Activated naive CD8-positive, alpha-beta T cell (primary cell): Measurements from ENCODE around the gene IMMP2L.

Experiments
- H3K27ac Mint-ChIP-seq: one replicate; pipeline ENCODE4 v1.8.0; 2021; ENCODE audit warnings: mixed read lengths
- H3K27me3 Mint-ChIP-seq: one replicate; pipeline ENCODE4 v1.8.0; 2021; ENCODE audit warnings: mixed read lengths
- H3K36me3 Mint-ChIP-seq: one replicate; pipeline ENCODE4 v1.8.0; 2021; ENCODE audit warnings: mixed read lengths
- H3K4me1 Mint-ChIP-seq: one replicate; pipeline ENCODE4 v1.8.0; 2021; ENCODE audit warnings: low read depth, mixed read lengths
- H3K4me3 Mint-ChIP-seq: one replicate; pipeline ENCODE4 v1.8.0; 2021; ENCODE audit warnings: mild to moderate bottlenecking, mixed read lengths
- H3K9me3 Mint-ChIP-seq: one replicate; pipeline ENCODE4 v1.8.0; 2021; ENCODE audit warnings: low read depth, mixed read lengths

Gene IMMP2L

GRCh38 chr7:111571720-111572119 is 9.4 kb upstream of the IMMP2L start:
- H3K4me3 Mint-ChIP-seq: no peak overlapping the region
- H3K9me3 Mint-ChIP-seq: peaks cover 11% of the 10 kb centered on the region
- H3K36me3 Mint-ChIP-seq: peaks cover 2% of the 10 kb centered on the region
- peaks cover 8% of the 10 kb centered on the region for H3K27me3 Mint-ChIP-seq
- H3K27ac Mint-ChIP-seq: no peak overlapping the region
- H3K4me1 Mint-ChIP-seq: no peaks in the 10 kb centered on the region

DNA sequence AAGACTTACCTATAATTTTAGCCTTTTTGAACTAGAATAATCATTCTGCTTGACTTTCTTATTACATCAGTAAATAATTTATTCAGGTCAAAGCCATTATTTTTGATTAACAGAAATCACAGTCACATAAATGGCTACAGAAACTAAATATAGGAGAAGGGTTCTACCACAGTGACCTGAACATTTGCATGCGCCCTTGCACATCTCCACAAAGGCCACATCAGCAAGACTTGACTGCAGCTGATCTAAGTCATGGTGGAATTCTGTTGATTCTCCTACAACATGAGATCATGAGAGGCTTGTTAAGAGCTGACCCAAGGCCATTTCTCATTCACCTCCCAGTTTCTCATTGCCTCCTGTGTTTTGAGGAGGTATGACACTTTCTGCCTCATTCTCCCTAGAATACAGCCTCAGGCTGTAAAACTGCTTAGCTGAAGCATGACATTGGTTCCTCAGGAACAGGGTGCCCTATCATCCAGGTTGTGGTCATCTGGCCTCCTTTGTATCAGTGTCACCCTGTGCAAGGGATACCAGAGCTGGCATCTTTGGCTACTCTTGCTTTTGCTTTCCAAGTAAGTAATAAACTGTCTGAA is 6.7 kb upstream of the IMMP2L start:
- Mint-ChIP-seq H3K36me3 (peaks cover 2% of the 10 kb centered on the region), H3K4me3 (no peak overlapping the region), H3K4me1 (no peaks in the 10 kb centered on the region), H3K27ac (no peak overlapping the region), H3K27me3 (peaks cover 6% of the 10 kb centered on the region), H3K9me3 (peaks cover 8% of the 10 kb centered on the region)

GRCh38 chr7:111568419-111568818 is 6.1 kb upstream of the IMMP2L start:
- Mint-ChIP-seq H3K27ac (no peak overlapping the region), H3K27me3 (peaks cover 6% of the 10 kb centered on the region), H3K9me3 (peaks cover 8% of the 10 kb centered on the region), H3K4me3 (no peak overlapping the region), H3K36me3 (peaks cover 2% of the 10 kb centered on the region), H3K4me1 (peaks cover 3% of the 10 kb centered on the region)

- Mint-ChIP-seq H3K27me3 (peaks cover 6% of the 10 kb centered on the region), H3K4me1 (peaks cover 32% of the 10 kb centered on the region), H3K27ac (no peak overlapping the region), H3K36me3 (peaks cover 10% of the 10 kb centered on the region), H3K9me3 (no peaks in the 10 kb centered on the region), H3K4me3 (peak overlapping the region; percentile 89)
Observed at GRCh38 chr7:111564078-111564477, 1.8 kb upstream of the IMMP2L start.

DNA sequence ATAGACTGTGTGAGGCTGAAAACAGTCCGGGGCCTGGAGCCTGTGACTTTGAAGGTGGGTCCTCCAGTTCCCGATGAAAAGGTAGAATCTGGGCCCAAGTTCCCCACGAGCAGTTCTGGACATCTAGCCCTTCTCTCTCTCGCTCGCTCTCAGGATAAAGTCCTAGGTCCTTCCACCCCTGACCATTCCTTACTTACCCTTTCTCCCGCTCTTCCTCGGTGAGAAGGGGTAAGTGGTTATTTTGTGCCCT is 713 bp downstream of the IMMP2L start:
- peak overlapping the region; percentile 95 for H3K27ac Mint-ChIP-seq
- H3K36me3 Mint-ChIP-seq: peaks cover 24% of the 10 kb centered on the region
- H3K9me3 Mint-ChIP-seq: no peaks in the 10 kb centered on the region
- H3K4me3 Mint-ChIP-seq: peak overlapping the region; percentile 93
- peaks cover 2% of the 10 kb centered on the region for H3K27me3 Mint-ChIP-seq
- H3K4me1 Mint-ChIP-seq: peaks cover 45% of the 10 kb centered on the region

DNA sequence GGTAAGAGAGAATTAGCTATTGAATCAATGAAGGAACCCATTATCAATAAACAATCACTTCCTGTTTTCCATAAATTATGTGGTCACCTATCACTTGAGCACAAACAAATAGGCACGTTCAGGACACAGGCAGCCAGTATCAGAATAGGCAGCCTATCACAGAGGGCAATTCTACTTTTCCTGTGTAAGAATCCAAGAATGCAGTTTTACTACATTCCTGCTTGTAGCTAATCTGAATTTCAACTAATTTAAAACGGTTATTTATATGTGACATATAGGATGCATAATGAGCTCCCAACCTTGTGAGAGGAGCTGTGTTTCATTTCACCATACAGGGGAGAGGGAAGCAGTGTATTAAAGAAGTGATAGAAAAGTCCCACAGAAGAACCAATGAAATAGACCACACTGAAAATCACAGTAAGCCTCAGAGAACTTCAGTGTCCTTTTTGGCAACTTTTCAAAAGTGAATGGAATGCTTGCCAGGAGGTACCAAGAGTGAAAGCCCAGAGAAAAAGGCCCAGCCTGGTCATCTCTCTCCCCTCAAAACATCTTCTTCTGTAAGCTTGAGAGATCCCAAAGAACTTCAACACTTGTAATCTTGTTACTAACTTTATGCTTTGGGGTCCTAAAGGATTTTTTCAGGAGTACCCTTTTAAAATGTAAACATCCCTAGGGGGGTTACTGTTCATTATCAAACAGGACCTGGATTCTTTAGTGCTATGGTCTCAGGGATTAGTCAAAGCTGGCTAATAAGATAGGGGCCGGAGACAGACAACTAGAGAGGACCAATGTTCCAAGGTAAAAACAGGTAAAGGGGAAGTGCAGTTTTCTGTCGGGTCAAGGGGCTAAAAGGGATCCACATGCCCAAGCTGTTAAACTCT is 1.3 kb downstream of the IMMP2L start:
- H3K4me3 Mint-ChIP-seq: peak overlapping the region; percentile 93

DNA sequence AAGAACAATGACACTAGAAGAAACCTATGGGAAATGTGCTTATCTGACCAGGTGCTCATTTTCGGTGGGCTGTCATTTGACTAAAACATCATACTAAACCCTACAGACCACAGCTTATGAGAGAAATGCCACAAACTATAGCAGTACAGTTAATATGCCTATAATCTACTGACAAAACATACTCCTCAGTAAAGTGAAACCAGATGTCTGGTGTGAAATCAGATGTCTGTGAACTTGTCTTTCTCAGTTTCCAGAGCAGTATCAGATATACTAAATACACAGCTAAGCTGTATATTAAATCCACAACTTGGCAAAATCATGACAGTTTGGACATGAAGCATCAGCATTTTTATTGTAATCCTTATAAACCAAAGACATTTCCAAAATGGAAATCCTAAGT is 3.3 kb downstream of the IMMP2L start:
- Mint-ChIP-seq H3K36me3 (peaks cover 42% of the 10 kb centered on the region), H3K27me3 (no peaks in the 10 kb centered on the region), H3K4me1 (peaks cover 45% of the 10 kb centered on the region), H3K9me3 (no peaks in the 10 kb centered on the region), H3K27ac (no peak overlapping the region), H3K4me3 (peak overlapping the region; percentile 6)

More for the DNA sequence above, 1.3 kb downstream of the IMMP2L start:
- H3K9me3 Mint-ChIP-seq: no peaks in the 10 kb centered on the region
- peaks cover 2% of the 10 kb centered on the region for H3K27me3 Mint-ChIP-seq
- H3K36me3 Mint-ChIP-seq: peaks cover 28% of the 10 kb centered on the region
- H3K27ac Mint-ChIP-seq: peak overlapping the region; percentile 95
- peaks cover 45% of the 10 kb centered on the region for H3K4me1 Mint-ChIP-seq

GRCh38 chr7:111556977-111557376 is 5.3 kb downstream of the IMMP2L start:
- peaks cover 43% of the 10 kb centered on the region for H3K36me3 Mint-ChIP-seq
- peaks cover 37% of the 10 kb centered on the region for H3K4me1 Mint-ChIP-seq

DNA sequence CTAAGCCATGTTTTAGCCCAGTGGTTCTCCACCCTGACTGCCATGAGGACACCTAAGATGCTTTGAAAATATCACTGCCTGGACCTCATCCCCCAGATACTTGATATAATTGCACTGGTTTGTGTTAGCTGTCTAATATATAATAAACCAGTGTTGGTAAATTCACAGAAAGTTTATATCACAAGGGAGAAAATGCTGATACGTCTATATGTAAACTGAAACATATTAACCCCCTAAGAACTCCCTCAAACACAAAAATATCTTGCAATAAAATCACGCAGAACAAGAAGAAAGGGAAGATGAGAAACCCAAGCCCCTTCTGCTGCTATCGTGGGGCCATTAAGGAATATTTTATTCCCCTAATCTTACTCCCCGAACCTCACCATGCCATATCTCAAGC is 8.2 kb downstream of the IMMP2L start:
- no peak overlapping the region for H3K27ac Mint-ChIP-seq
- H3K9me3 Mint-ChIP-seq: no peaks in the 10 kb centered on the region
- H3K27me3 Mint-ChIP-seq: no peaks in the 10 kb centered on the region
- H3K4me1 Mint-ChIP-seq: peaks cover 15% of the 10 kb centered on the region
- peaks cover 42% of the 10 kb centered on the region for H3K36me3 Mint-ChIP-seq
- H3K4me3 Mint-ChIP-seq: no peak overlapping the region

More at GRCh38 chr7:111556977-111557376, 5.3 kb downstream of the IMMP2L start:
- no peaks in the 10 kb centered on the region for H3K9me3 Mint-ChIP-seq
- H3K4me3 Mint-ChIP-seq: no peak overlapping the region
- no peak overlapping the region for H3K27ac Mint-ChIP-seq
- H3K27me3 Mint-ChIP-seq: no peaks in the 10 kb centered on the region

DNA sequence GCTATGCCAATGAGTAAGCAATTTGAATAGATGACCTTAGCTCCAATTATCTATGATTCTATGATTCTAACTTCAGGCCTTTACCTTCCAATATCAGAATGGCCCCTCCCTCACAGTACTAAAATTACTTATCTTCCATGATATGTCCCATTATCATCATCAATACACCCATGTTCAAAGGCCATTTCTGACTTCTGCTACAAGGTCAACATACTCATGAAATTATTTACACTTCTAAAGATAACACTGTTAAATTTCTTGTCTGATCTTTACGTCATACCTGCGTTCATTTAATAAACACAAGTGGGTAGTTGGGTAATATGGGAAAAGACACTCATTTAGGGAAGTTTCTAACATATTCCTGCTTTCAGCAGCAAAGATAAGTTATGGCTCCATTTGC is 21.2 kb downstream of the IMMP2L start:
- Mint-ChIP-seq H3K36me3 (peaks cover 20% of the 10 kb centered on the region), H3K27ac (no peak overlapping the region)

DNA sequence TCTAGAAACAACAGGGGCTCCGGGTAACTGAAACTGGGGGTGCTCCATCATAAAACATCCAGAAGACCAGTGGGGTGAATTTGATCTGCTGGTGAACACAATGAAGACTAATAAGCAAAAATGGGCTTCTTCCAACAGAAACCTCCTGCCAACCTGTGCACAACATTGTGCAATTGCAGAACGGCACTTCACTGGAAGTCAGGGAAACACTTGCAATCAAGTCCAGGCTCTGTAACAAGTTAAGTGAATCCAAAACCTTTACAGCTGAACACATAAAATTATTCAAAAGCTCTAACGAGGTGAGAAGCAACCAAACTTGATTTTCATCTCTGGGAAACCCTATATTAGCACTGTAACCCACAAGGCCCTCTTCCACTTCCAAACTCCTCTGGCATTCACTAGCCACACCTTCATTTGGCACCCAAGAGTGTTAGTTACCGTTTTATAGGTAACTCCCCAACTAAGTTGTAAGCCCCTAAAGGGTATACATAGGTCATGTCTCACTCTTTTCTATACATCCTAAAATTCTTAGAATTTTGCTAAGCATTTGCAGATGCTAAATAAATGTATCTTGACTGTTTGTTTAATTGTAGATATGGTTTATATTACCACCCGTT is 22.0 kb downstream of the IMMP2L start:
- no peak overlapping the region for H3K27ac Mint-ChIP-seq
- no peak overlapping the region for H3K4me3 Mint-ChIP-seq
- no peaks in the 10 kb centered on the region for H3K27me3 Mint-ChIP-seq
- H3K9me3 Mint-ChIP-seq: no peaks in the 10 kb centered on the region
- H3K36me3 Mint-ChIP-seq: peaks cover 21% of the 10 kb centered on the region
- peaks cover 2% of the 10 kb centered on the region for H3K4me1 Mint-ChIP-seq

More for the DNA sequence above, 21.2 kb downstream of the IMMP2L start:
- Mint-ChIP-seq H3K9me3 (no peaks in the 10 kb centered on the region), H3K4me1 (peaks cover 3% of the 10 kb centered on the region), H3K4me3 (no peak overlapping the region), H3K27me3 (no peaks in the 10 kb centered on the region)

GRCh38 chr7:111537134-111537533 is 25.2 kb downstream of the IMMP2L start:
- no peak overlapping the region for H3K27ac Mint-ChIP-seq

DNA sequence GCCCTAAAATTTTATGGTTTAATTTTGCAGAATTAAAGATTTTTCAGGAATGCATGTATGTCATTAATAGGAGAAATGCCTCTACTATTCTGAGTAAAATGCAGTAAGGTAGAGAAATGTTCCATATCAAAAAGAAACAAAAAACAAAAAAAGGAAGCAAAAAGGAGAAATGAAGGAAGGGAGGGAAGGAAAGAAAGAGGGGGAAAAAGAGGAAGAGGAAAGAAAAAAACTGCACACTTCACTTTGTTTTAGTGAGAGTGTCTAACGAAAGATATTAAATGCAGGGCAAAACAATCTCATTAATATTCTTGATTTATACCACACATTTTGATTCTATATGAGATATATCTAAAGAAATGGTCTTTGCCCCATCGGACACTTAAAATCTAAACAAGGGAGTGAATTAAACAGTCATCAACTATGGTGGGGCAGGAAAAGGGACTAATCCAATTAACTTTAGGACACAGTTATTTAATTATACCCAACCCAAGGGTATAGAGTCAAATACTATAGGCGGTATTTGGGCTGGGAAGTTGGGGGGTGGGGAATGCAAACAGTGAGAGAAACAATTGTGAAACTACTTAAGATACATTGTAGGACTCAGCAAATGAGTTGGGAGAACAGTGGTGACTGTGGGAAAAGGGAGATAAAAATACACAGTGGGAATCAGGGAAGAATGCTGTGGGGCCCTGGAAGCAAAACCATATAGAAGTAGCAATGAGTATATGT is 27.0 kb downstream of the IMMP2L start:
- Mint-ChIP-seq H3K9me3 (no peaks in the 10 kb centered on the region), H3K36me3 (peaks cover 9% of the 10 kb centered on the region), H3K27me3 (no peaks in the 10 kb centered on the region), H3K27ac (no peak overlapping the region), H3K4me1 (peaks cover 5% of the 10 kb centered on the region), H3K4me3 (no peak overlapping the region)

More at GRCh38 chr7:111537134-111537533, 25.2 kb downstream of the IMMP2L start:
- Mint-ChIP-seq H3K4me3 (no peak overlapping the region), H3K36me3 (peaks cover 17% of the 10 kb centered on the region), H3K27me3 (no peaks in the 10 kb centered on the region), H3K9me3 (no peaks in the 10 kb centered on the region), H3K4me1 (peaks cover 5% of the 10 kb centered on the region)

DNA sequence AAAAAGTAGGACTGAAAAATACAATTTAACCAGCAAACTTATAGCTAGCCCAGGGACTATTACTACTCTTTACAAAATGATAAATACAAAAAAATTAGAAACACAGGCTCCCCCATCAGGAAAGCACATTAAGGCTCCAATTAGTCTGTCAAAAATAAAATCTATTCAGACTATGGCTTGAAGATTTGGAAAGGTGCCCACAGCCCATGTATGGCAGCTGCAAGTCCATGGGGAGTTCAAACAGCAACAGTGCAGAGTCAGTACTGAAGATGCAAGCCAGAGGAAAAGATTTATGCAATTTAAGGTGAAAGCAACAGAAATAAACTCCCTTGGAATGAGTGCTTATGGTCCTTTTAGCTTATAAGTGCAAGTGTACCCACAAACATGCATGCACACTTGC is 29.7 kb downstream of the IMMP2L start:
- no peak overlapping the region for H3K27ac Mint-ChIP-seq
- H3K27me3 Mint-ChIP-seq: no peaks in the 10 kb centered on the region
- H3K9me3 Mint-ChIP-seq: no peaks in the 10 kb centered on the region
- peaks cover 21% of the 10 kb centered on the region for H3K4me1 Mint-ChIP-seq
- H3K4me3 Mint-ChIP-seq: no peak overlapping the region
- peaks cover 2% of the 10 kb centered on the region for H3K36me3 Mint-ChIP-seq

DNA sequence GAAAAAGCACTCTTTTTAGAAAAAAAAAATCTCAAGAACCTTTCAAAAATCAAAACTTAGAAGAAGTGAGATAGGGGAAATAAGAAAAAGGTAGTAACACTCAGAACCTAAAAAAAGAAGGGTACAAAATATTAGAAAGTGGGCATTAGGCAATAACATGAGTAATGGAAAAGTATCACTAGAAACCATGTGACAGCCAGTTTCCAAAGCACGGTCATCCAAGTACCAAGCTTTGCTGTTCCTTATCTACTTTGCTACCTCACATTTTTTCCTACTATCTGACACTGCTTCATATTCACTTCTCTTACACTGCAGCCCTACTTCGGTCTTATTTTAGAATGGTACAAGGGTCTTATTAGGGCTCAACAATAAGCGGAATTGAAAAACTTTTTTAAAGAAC is 30.3 kb downstream of the IMMP2L start:
- H3K4me1 Mint-ChIP-seq: peaks cover 23% of the 10 kb centered on the region
- H3K9me3 Mint-ChIP-seq: no peaks in the 10 kb centered on the region
- H3K36me3 Mint-ChIP-seq: peaks cover 2% of the 10 kb centered on the region
- H3K4me3 Mint-ChIP-seq: no peak overlapping the region
- H3K27ac Mint-ChIP-seq: no peak overlapping the region
- no peaks in the 10 kb centered on the region for H3K27me3 Mint-ChIP-seq
